Placental epithelial cell (primary cell): ENCODE measurements around the gene TMEM186. TPM values are rescaled to one million over a fixed set of nuclear protein-coding genes. Genes with fewer than 3 reads are reported as not detected.

Source experiments
- total RNA-seq: library from RNA; depleted of rRNA; stranded (reverse); fragments of >200 nt; gene quantifications from 2 replicates; pipeline ENCODE4 v1.2.3, GENCODE V29; 2012

The TMEM186 gene
- total RNA-seq, result 2.0 and 3.9 TPM in 2 replicates

GRCh38 chr16:8797364-8798173 lies at the start of gene TMEM186, which contains the start of gene PMM2:
Gene TMEM186, minus strand, starts transcription at chr16:8797639. Its CDS starts 25 bp downstream, at chr16:8797614.
Gene PMM2, plus strand, starts transcription at chr16:8797839. Its CDS starts 44 bp downstream, at chr16:8797883.

Other genes starting within 250 kb of the TMEM186 start
- not detected in 2 replicates for gene TMEM114, start 207.1 kb downstream of the TMEM186 start, total RNA-seq
- gene METTL22, start 175.9 kb downstream of the TMEM186 start, total RNA-seq, result 24.7 and 27.1 TPM in 2 replicates
- gene ABAT, start 123.0 kb downstream of the TMEM186 start, total RNA-seq, result 16.9 and 27.7 TPM in 2 replicates
- gene PMM2, start 200 bp upstream of the TMEM186 start, total RNA-seq, result 40.4 and 45.3 TPM in 2 replicates
- 74.4 and 123 TPM in 2 replicates for gene CARHSP1, start 71.4 kb upstream of the TMEM186 start, total RNA-seq
- gene LITAFD, start 84.7 kb upstream of the TMEM186 start, total RNA-seq, result not detected in 2 replicates
- 38.5 and 49.5 TPM in 2 replicates for gene USP7, start 166.3 kb upstream of the TMEM186 start, total RNA-seq